ENCODE results near the gene FNDC3B.

FNDC3B gene

GRCh38 chr3:172319595-172319994 lies 280.2 kb downstream of the FNDC3B start:
- no peak for DNase-seq (ENCODE audit: low read depth)
- no peak overlapping the region for H3K4me3 ChIP-seq (ENCODE audit: control insufficient read depth, low read depth, low read length)
- TF ChIP-seq, protein P1, sequence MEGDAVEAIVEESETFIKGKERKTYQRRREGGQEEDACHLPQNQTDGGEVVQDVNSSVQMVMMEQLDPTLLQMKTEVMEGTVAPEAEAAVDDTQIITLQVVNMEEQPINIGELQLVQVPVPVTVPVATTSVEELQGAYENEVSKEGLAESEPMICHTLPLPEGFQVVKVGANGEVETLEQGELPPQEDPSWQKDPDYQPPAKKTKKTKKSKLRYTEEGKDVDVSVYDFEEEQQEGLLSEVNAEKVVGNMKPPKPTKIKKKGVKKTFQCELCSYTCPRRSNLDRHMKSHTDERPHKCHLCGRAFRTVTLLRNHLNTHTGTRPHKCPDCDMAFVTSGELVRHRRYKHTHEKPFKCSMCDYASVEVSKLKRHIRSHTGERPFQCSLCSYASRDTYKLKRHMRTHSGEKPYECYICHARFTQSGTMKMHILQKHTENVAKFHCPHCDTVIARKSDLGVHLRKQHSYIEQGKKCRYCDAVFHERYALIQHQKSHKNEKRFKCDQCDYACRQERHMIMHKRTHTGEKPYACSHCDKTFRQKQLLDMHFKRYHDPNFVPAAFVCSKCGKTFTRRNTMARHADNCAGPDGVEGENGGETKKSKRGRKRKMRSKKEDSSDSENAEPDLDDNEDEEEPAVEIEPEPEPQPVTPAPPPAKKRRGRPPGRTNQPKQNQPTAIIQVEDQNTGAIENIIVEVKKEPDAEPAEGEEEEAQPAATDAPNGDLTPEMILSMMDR (conservative IDR thresholded peaks at IDR 0.05; ENCODE audit: control insufficient read depth, insufficient read depth, low read depth, low read length): no peak

DNA sequence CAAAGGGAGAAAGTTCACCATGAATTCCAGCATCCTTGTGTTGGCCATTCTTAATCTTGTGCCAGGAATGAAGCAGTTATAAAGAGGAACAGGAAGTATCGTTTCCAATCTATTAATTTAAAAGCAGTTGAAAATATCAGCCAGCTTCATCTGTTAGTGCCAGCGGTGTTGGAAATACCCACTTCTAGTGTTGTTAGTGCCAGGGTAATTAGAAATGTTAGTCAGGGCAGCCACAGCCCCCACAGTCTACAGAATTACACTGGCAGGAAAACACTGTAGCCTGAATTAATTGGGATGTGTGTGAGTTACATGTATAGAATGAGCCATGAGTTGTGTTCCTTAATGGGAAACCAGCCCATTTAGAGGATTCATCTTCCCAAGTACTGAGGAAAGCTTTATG lies 281.1 kb downstream of the FNDC3B start:
- DNase-seq (ENCODE audit: low read depth): no peak
- TF ChIP-seq, protein P1 (conservative IDR thresholded peaks at IDR 0.05; ENCODE audit: control insufficient read depth, insufficient read depth, low read depth, low read length): no peak

GRCh38 chr3:172321035-172321434 lies 281.7 kb downstream of the FNDC3B start:
- peak; percentile 75 for DNase-seq (ENCODE audit: low read depth)
- TF ChIP-seq, protein P1 (conservative IDR thresholded peaks at IDR 0.05; ENCODE audit: control insufficient read depth, insufficient read depth, low read depth, low read length): no peak
- H3K4me3 ChIP-seq (ENCODE audit: control insufficient read depth, low read depth, low read length): no peak overlapping the region

More for the DNA sequence above, 281.1 kb downstream of the FNDC3B start:
- no peak overlapping the region for H3K4me3 ChIP-seq (ENCODE audit: control insufficient read depth, low read depth, low read length)

DNA sequence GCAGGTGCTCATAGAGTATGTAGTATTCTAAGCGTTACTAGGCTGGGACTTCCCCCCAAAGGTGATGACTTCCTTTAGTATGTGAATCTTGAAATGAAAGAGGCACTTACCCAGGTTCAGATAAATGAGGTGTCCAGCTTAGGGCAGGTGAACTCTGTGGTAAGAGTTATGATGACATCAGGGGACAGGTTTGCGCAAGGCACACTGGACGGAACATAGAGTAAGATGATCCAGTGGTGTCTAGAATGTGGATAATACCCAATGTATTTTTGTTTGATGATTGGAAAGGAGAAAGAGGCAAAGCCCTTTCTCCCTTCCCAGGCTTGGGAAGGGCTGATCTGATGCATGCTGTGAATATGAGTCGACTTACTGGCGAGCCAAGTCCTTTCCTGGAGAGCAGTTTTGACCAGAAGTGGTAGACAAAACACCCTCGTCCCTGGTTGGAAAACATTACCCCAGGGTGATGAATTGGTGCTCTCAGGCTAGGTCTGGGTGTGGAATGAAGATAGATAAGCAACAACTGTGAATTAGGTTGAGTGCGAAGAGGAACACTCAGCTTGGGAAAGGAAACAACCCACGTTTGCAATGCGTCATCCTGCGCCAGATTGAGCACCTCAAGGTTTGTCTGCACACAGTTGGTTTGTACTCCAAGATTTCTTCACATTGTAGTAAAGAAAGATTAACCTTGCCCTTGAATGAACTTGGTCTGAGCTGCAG lies 284.7 kb downstream of the FNDC3B start:
- no peak overlapping the region for H3K4me3 ChIP-seq (ENCODE audit: control insufficient read depth, low read depth, low read length)
- peak; percentile 67 for DNase-seq (ENCODE audit: low read depth)
- TF ChIP-seq, protein P1 (conservative IDR thresholded peaks at IDR 0.05; ENCODE audit: control insufficient read depth, insufficient read depth, low read depth, low read length): no peak

GRCh38 chr3:172324611-172325203 lies 285.3 kb downstream of the FNDC3B start:
- DNase-seq (ENCODE audit: low read depth): no peak
- TF ChIP-seq, protein P1 (conservative IDR thresholded peaks at IDR 0.05; ENCODE audit: control insufficient read depth, insufficient read depth, low read depth, low read length): no peak
- no peak overlapping the region for H3K4me3 ChIP-seq (ENCODE audit: control insufficient read depth, low read depth, low read length)

DNA sequence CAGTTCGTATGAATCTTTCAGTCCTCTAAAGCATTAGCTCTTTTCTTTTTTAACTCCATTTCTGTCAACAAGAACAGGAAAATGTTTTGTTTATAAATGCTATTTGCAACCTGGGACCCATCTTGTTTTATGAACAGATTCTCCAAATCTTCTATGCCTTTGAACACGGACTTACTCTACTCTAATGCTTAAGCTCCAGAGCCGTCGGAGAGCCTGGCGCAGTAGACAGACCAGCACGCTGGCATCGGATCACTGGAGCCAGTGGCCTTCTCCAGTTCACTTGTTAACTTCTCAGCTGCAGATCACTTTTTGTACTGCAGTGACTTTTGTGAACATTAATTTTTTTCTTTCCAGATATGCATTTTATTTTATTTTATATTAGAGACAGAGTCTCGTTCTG lies 286.1 kb downstream of the FNDC3B start:
- TF ChIP-seq, protein P1 (conservative IDR thresholded peaks at IDR 0.05; ENCODE audit: control insufficient read depth, insufficient read depth, low read depth, low read length): no peak
- no peak for DNase-seq (ENCODE audit: low read depth)

More for the DNA sequence above, 286.1 kb downstream of the FNDC3B start:
- no peak overlapping the region for H3K4me3 ChIP-seq (ENCODE audit: control insufficient read depth, low read depth, low read length)

All from fibroblast of mammary gland (primary cell).